Measurements from ENCODE around the gene CEP72. TPM values are rescaled to one million over a fixed set of nuclear protein-coding genes. Genes with fewer than 3 reads are reported as not detected.

Gene CEP72
- total RNA-seq, 1 donor, result 3.3 TPM

DNA sequence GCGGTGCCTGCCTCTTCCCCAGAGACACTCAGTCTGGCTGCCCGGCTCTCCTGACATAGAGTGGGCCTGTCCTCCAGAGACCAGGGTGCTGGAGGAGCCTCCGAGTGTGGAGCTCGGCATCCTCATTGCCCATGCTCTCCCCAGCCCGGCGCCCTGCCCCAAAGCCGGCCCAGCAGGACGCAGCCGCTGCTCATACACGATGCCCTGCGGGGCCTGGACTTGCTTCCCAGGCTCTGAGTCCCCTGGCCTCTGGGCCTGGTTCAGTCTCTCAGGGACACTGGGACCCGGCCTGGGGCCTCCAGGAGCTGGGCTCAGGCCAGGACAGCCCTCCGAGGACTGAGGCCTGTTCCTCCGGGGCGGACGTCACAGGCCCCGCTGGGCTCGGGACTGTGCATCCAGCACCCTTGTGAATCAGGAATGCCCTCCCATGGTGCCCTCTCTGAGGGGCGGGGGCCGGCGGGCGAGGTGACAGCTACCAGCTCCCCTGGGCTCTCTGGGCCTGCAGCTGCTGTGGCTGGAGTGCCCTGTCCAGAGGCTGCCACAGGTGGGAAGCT lies 57.8 kb downstream of the CEP72 start:
- Histone ChIP-seq H3K27ac (ENCODE audit: low read depth, low read length) (no peak overlapping the region), H2AFZ (ENCODE audit: low read length) (no peak overlapping the region), H3K4me3 (ENCODE audit: insufficient read depth, low read length) (no peak overlapping the region), H4K20me1 (ENCODE audit: insufficient read depth, low read length) (no peaks in the 10 kb centered on the region), H3K9me3 (ENCODE audit: low read depth, low read length) (no peaks in the 10 kb centered on the region), H3K4me2 (ENCODE audit: insufficient read depth, low read length) (no peak overlapping the region), H3K36me3 (ENCODE audit: insufficient read depth, low read length) (no peaks in the 10 kb centered on the region), H3K27me3 (ENCODE audit: insufficient read depth, low read length) (peaks cover 30% of the 10 kb centered on the region), H3K79me2 (ENCODE audit: insufficient read depth, low read length) (no peaks in the 10 kb centered on the region), H3K4me1 (ENCODE audit: insufficient read depth, low read length) (peaks cover 11% of the 10 kb centered on the region)
- TF ChIP-seq, protein P1, sequence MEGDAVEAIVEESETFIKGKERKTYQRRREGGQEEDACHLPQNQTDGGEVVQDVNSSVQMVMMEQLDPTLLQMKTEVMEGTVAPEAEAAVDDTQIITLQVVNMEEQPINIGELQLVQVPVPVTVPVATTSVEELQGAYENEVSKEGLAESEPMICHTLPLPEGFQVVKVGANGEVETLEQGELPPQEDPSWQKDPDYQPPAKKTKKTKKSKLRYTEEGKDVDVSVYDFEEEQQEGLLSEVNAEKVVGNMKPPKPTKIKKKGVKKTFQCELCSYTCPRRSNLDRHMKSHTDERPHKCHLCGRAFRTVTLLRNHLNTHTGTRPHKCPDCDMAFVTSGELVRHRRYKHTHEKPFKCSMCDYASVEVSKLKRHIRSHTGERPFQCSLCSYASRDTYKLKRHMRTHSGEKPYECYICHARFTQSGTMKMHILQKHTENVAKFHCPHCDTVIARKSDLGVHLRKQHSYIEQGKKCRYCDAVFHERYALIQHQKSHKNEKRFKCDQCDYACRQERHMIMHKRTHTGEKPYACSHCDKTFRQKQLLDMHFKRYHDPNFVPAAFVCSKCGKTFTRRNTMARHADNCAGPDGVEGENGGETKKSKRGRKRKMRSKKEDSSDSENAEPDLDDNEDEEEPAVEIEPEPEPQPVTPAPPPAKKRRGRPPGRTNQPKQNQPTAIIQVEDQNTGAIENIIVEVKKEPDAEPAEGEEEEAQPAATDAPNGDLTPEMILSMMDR (IDR thresholded peaks at IDR 0.05; ENCODE audit: extremely low read depth, low read depth, low read length), result no peak
- peak; percentile 73 for DNase-seq (ENCODE audit: insufficient read length, low spot score, missing footprints)

GRCh38 chr5:670396-671270 lies 58.5 kb downstream of the CEP72 start:
- TF ChIP-seq, protein P1 (IDR thresholded peaks at IDR 0.05; ENCODE audit: extremely low read depth, low read depth, low read length), result no peak

GRCh38 chr5:671459-672328 lies 59.6 kb downstream of the CEP72 start:
- Histone ChIP-seq H3K79me2 (ENCODE audit: insufficient read depth, low read length) (no peaks in the 10 kb centered on the region), H3K9me3 (ENCODE audit: low read depth, low read length) (no peaks in the 10 kb centered on the region), H3K27ac (ENCODE audit: low read depth, low read length) (peak overlapping the region; percentile 60), H3K4me1 (ENCODE audit: insufficient read depth, low read length) (peaks cover 11% of the 10 kb centered on the region), H3K27me3 (ENCODE audit: insufficient read depth, low read length) (peaks cover 37% of the 10 kb centered on the region), H2AFZ (ENCODE audit: low read length) (peak overlapping the region; percentile 52), H4K20me1 (ENCODE audit: insufficient read depth, low read length) (no peaks in the 10 kb centered on the region), H3K4me3 (ENCODE audit: insufficient read depth, low read length) (peak overlapping the region; percentile 62), H3K4me2 (ENCODE audit: insufficient read depth, low read length) (peak overlapping the region; percentile 78), H3K36me3 (ENCODE audit: insufficient read depth, low read length) (no peaks in the 10 kb centered on the region)
- TF ChIP-seq, protein P1 (IDR thresholded peaks at IDR 0.05; ENCODE audit: extremely low read depth, low read depth, low read length), result peak; percentile 84
- peak; percentile 99 for DNase-seq (ENCODE audit: insufficient read length, low spot score, missing footprints)

More at GRCh38 chr5:670396-671270, 58.5 kb downstream of the CEP72 start:
- H3K4me1 ChIP-seq (ENCODE audit: insufficient read depth, low read length), result peaks cover 11% of the 10 kb centered on the region
- H3K79me2 ChIP-seq (ENCODE audit: insufficient read depth, low read length), result no peaks in the 10 kb centered on the region
- H3K4me2 ChIP-seq (ENCODE audit: insufficient read depth, low read length), result no peak overlapping the region
- no peaks in the 10 kb centered on the region for H4K20me1 ChIP-seq (ENCODE audit: insufficient read depth, low read length)
- H3K27me3 ChIP-seq (ENCODE audit: insufficient read depth, low read length), result peaks cover 30% of the 10 kb centered on the region
- no peak overlapping the region for H3K27ac ChIP-seq (ENCODE audit: low read depth, low read length)
- no peaks in the 10 kb centered on the region for H3K36me3 ChIP-seq (ENCODE audit: insufficient read depth, low read length)
- no peak overlapping the region for H3K4me3 ChIP-seq (ENCODE audit: insufficient read depth, low read length)
- H2AFZ ChIP-seq (ENCODE audit: low read length), result no peak overlapping the region
- peak; percentile 62 for DNase-seq (ENCODE audit: insufficient read length, low spot score, missing footprints)
- H3K9me3 ChIP-seq (ENCODE audit: low read depth, low read length), result no peaks in the 10 kb centered on the region

Measured in osteoblast (primary cell).